ENCODE results near the gene ENTPD3. TPM values are rescaled to one million over a fixed set of nuclear protein-coding genes. Genes with fewer than 3 reads are reported as not detected.

The ENTPD3 gene
- polyA plus RNA-seq, 1 donor (not counting 4 experiments of a cell fraction or from before 2014, with no cell fraction given), result 12.9 TPM

- Histone ChIP-seq H3K9ac (ENCODE audit: control insufficient read depth, extremely low read depth, insufficient read depth, low read length) (peak within 1 kb of the TSS; percentile 84), H3K27ac (ENCODE audit: control insufficient read depth, insufficient read depth, low read length) (peak within 1 kb of the TSS; percentile 69), H3K4me2 (ENCODE audit: control insufficient read depth, extremely low read depth, insufficient read depth, low read depth, low read length) (peak within 1 kb of the TSS; percentile 75), H3K36me3 (ENCODE audit: control insufficient read depth in 2 of 2, extremely low read depth in 1 of 2, insufficient read depth in 2 of 2, low read length in 2 of 2) (peaks cover 1% of the 10 kb centered on the region in 2 experiments), H2AFZ (ENCODE audit: control insufficient read depth, low read length) (peak within 1 kb of the TSS; percentile 97), H3K4me3 (ENCODE audit: control insufficient read depth in 2 of 3, extremely low read depth in 1 of 3, insufficient read depth in 2 of 3, low read depth in 1 of 3, low read length in 3 of 3) (peak within 1 kb of the TSS; percentile 79 to 92 (median 89)), H4K20me1 (ENCODE audit: control insufficient read depth, extremely low read depth, insufficient read depth, low read length) (no peaks in the 10 kb centered on the region), H3K27me3 (ENCODE audit: control insufficient read depth, extremely low read depth, insufficient read depth, low read length) (no peaks in the 10 kb centered on the region), H3K9me3 (ENCODE audit: control insufficient read depth, low read depth, low read length) (no peaks in the 10 kb centered on the region), H3K4me1 (ENCODE audit: control insufficient read depth, extremely low read depth, insufficient read depth, low read length) (peaks cover 7% of the 10 kb centered on the region), H3K79me2 (ENCODE audit: control insufficient read depth, insufficient read depth, low read length) (no peaks in the 10 kb centered on the region), H3K9me1 (ENCODE audit: control insufficient read depth, extremely low read depth, insufficient read depth, low read length) (no peaks in the 10 kb centered on the region)
- TF ChIP-seq CTCF (optimal IDR thresholded peaks at IDR 0.05 in 1 of 3, IDR thresholded peaks at IDR 0.05 in 1 of 3, conservative IDR thresholded peaks at IDR 0.05 in 1 of 3; ENCODE audit: extremely low read depth in 1 of 3, insufficient read depth in 2 of 3, low read length in 3 of 3), result no peak
- TF ChIP-seq EZH2 (IDR thresholded peaks at IDR 0.05; ENCODE audit: low read length), result no peak
- no peak for FAIRE-seq
- dilution Hi-C loops (cut with MboI; ENCODE audit: extremely low pct_ligation_motif_present, low sequenced_read_pairs), result no loop called here
- no peak for DNase-seq (ENCODE audit: low read depth, low spot score)
These were observed 89.8 kb downstream of the ENTPD3 start, which contains the start of gene ZNF619 for GRCh38 chr3:40476478-40477470. TSS of gene ZNF619 (plus strand) at chr3:40477122. CDS start at chr3:40477980, 858 bp downstream.

- Histone ChIP-seq H3K9me3 (ENCODE audit: control insufficient read depth, low read depth, low read length) (no peaks in the 10 kb centered on the region), H3K4me2 (ENCODE audit: control insufficient read depth, extremely low read depth, insufficient read depth, low read depth, low read length) (peak overlapping the region; percentile 75), H4K20me1 (ENCODE audit: control insufficient read depth, extremely low read depth, insufficient read depth, low read length) (no peaks in the 10 kb centered on the region), H3K36me3 (ENCODE audit: control insufficient read depth in 2 of 2, extremely low read depth in 1 of 2, insufficient read depth in 2 of 2, low read length in 2 of 2) (peaks cover 2 to 5% of the 10 kb centered on the region in 2 experiments), H2AFZ (ENCODE audit: control insufficient read depth, low read length) (peak overlapping the region; percentile 97), H3K9ac (ENCODE audit: control insufficient read depth, extremely low read depth, insufficient read depth, low read length) (peak overlapping the region; percentile 84), H3K4me1 (ENCODE audit: control insufficient read depth, extremely low read depth, insufficient read depth, low read length) (peaks cover 7% of the 10 kb centered on the region), H3K27me3 (ENCODE audit: control insufficient read depth, extremely low read depth, insufficient read depth, low read length) (no peaks in the 10 kb centered on the region), H3K4me3 (ENCODE audit: control insufficient read depth in 2 of 3, extremely low read depth in 1 of 3, insufficient read depth in 2 of 3, low read depth in 1 of 3, low read length in 3 of 3) (peak overlapping the region; percentile 79 to 92 (median 89)), H3K27ac (ENCODE audit: control insufficient read depth, insufficient read depth, low read length) (peak overlapping the region; percentile 69), H3K9me1 (ENCODE audit: control insufficient read depth, extremely low read depth, insufficient read depth, low read length) (no peaks in the 10 kb centered on the region), H3K79me2 (ENCODE audit: control insufficient read depth, insufficient read depth, low read length) (no peaks in the 10 kb centered on the region)
- FAIRE-seq, result no peak
- dilution Hi-C loops (cut with MboI; ENCODE audit: extremely low pct_ligation_motif_present, low sequenced_read_pairs), result no loop called here
- no peak for DNase-seq (ENCODE audit: low read depth, low spot score)
- no peak for TF ChIP-seq EZH2 (IDR thresholded peaks at IDR 0.05; ENCODE audit: low read length)
- no peak for TF ChIP-seq CTCF (optimal IDR thresholded peaks at IDR 0.05 in 1 of 3, IDR thresholded peaks at IDR 0.05 in 1 of 3, conservative IDR thresholded peaks at IDR 0.05 in 1 of 3; ENCODE audit: extremely low read depth in 1 of 3, insufficient read depth in 2 of 3, low read length in 3 of 3)
These were observed 90.7 kb downstream of the ENTPD3 start for GRCh38 chr3:40477666-40478065.

Other genes starting within 250 kb of the ENTPD3 start
- 9.9 to 23.5 TPM (median 20.9 TPM) in 3 replicates for gene EIF1B, start 77.5 kb upstream of the ENTPD3 start, polyA plus RNA-seq
- gene RPL14, start 70.2 kb downstream of the ENTPD3 start, polyA plus RNA-seq, result 473 to 787 TPM (median 585 TPM) in 3 replicates
- 2.3 to 3.4 TPM (median 3.1 TPM) in 3 replicates for gene ZNF619, start 89.9 kb downstream of the ENTPD3 start, polyA plus RNA-seq
- gene ZNF620, start 118.9 kb downstream of the ENTPD3 start, polyA plus RNA-seq, result 0.33 to 0.35 TPM (median 0.35 TPM) in 3 replicates
- gene ZNF621, start 137.8 kb downstream of the ENTPD3 start, polyA plus RNA-seq, result 10.3 to 14.4 TPM (median 14.3 TPM) in 3 replicates

All from keratinocyte (primary cell).